OCI-LY1 (cell line): ENCODE measurements around the gene IGF1.

Experiments used
- H2AFZ ChIP-seq: fragments of 200-600 bp; sonication (generic), shearing (Covaris generic); 2 replicates; pipeline ENCODE4 v1.6.0; 2014; ENCODE audit warnings: antibody characterized with exemption, mild to moderate bottlenecking, low read length
- H3F3A ChIP-seq: fragments of 200-600 bp; sonication (generic), shearing (Covaris generic); 2 replicates; pipeline ENCODE4 v1.6.0; 2014; ENCODE audit warnings: mild to moderate bottlenecking, antibody characterized with exemption, low read length, moderate library complexity; ENCODE audit not compliant: insufficient read depth
- H3K27ac ChIP-seq: fragments of 200-600 bp; sonication (generic); 2 replicates; pipeline ENCODE4 v1.5.1; 2014; ENCODE audit warnings: low read length, mixed run types, mild to moderate bottlenecking, low read depth; ENCODE audit not compliant: poor library complexity, severe bottlenecking
- H3K27me3 ChIP-seq: fragments of 200-600 bp; sonication (generic); 2 replicates; pipeline ENCODE4 v1.6.0; 2014; ENCODE audit warnings: antibody characterized with exemption, mild to moderate bottlenecking, low read length, moderate library complexity; ENCODE audit not compliant: insufficient read depth
- H3K36me3 ChIP-seq: fragments of 200-600 bp; sonication (generic); 2 replicates; pipeline ENCODE4 v1.6.1; 2014; ENCODE audit warnings: mild to moderate bottlenecking, antibody characterized with exemption, low read length, moderate library complexity, mixed read lengths; ENCODE audit not compliant: insufficient read depth
- H3K4me1 ChIP-seq: fragments of 200-600 bp; sonication (generic); 2 replicates; pipeline ENCODE4 v1.5.1; 2014; ENCODE audit warnings: mild to moderate bottlenecking, low read length, moderate library complexity; ENCODE audit not compliant: insufficient read depth, severe bottlenecking
- H3K4me2 ChIP-seq: fragments of 200-600 bp; sonication (generic), shearing (Covaris generic); 2 replicates; pipeline ENCODE4 v1.6.1; 2014; ENCODE audit warnings: low read length
- H3K4me3 ChIP-seq: fragments of 200-600 bp; sonication (generic); 2 replicates; pipeline ENCODE4 v1.5.1; 2014; ENCODE audit warnings: low read length, low read depth, mild to moderate bottlenecking, mixed read lengths; ENCODE audit not compliant: poor library complexity, severe bottlenecking
- H3K79me2 ChIP-seq: fragments of 200-600 bp; shearing (Covaris generic); 2 replicates; pipeline ENCODE4 v1.6.1; 2016; ENCODE audit warnings: mixed run types, low read length, mixed read lengths; ENCODE audit not compliant: insufficient read depth
- H3K9ac ChIP-seq: fragments of 200-600 bp; sonication (generic), shearing (Covaris generic); 2 replicates; pipeline ENCODE4 v1.6.1; 2014; ENCODE audit warnings: mild to moderate bottlenecking, low read length, mixed read lengths
- H3K9me2 ChIP-seq: fragments of 200-600 bp; sonication (generic), shearing (Covaris generic); 2 replicates; pipeline ENCODE4 v1.6.1; 2014; ENCODE audit warnings: low read depth, mild to moderate bottlenecking, low read length, mixed read lengths
- H3K9me3 ChIP-seq: fragments of 200-600 bp; shearing (Covaris generic); 2 replicates; pipeline ENCODE4 v1.6.1; 2014; ENCODE audit warnings: low read length, mixed read lengths
- H4K20me1 ChIP-seq: fragments of 200-600 bp; sonication (generic), shearing (Covaris generic); 2 replicates; pipeline ENCODE4 v1.6.0; 2016; ENCODE audit warnings: mild to moderate bottlenecking, low read length; ENCODE audit not compliant: insufficient read depth
- EZH2 ChIP-seq: fragments of 200-600 bp; sonication (generic), shearing (Covaris generic); IDR thresholded peaks from 2 replicates; pipeline ENCODE4 v1.8.0; 2017; ENCODE audit warnings: borderline replicate concordance, mixed run types, mild to moderate bottlenecking, antibody characterized with exemption, low read length, moderate library complexity, mixed read lengths
- TF ChIP-seq, protein P1 (sequence below): fragments of 200-600 bp; sonication (generic), shearing (Covaris generic); IDR thresholded peaks from 2 replicates; pipeline ENCODE4 v1.5.1; 2017; ENCODE audit warnings: mild to moderate bottlenecking, antibody characterized with exemption, low read length, moderate library complexity, mixed read lengths

The IGF1 gene

GRCh38 chr12:102496591-102496990, 16.2 kb upstream of the IGF1 start:
- H3K9ac ChIP-seq = no peak overlapping the region

DNA sequence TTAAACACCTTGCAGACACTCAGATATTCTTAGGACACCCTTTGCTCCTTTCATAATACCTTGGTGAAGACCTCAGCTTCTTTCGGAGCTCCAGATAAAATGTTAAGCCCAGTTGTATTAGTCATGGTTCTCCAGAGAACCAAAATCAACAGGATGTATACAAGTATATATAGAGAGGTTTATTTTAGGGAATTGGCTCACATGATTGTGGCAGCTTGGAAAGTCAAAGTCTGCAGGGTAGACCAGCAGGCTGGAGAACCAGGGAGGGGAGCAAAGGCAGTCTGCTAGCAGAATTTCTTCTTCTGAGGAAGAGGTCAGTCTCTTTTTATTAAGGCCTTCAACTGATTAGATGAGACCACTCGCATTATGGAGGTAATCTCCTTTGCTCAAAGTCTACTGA, 6.9 kb upstream of the IGF1 start:
- no peaks in the 10 kb centered on the region for H4K20me1 ChIP-seq
- H3K9ac ChIP-seq = no peak overlapping the region
- no peaks in the 10 kb centered on the region for H3F3A ChIP-seq
- H3K9me3 ChIP-seq = no peaks in the 10 kb centered on the region
- no peak overlapping the region for H3K4me3 ChIP-seq
- no peak overlapping the region for H3K4me2 ChIP-seq
- H3K4me1 ChIP-seq = peaks cover 3% of the 10 kb centered on the region
- no peak for TF ChIP-seq EZH2
- TF ChIP-seq, protein P1, sequence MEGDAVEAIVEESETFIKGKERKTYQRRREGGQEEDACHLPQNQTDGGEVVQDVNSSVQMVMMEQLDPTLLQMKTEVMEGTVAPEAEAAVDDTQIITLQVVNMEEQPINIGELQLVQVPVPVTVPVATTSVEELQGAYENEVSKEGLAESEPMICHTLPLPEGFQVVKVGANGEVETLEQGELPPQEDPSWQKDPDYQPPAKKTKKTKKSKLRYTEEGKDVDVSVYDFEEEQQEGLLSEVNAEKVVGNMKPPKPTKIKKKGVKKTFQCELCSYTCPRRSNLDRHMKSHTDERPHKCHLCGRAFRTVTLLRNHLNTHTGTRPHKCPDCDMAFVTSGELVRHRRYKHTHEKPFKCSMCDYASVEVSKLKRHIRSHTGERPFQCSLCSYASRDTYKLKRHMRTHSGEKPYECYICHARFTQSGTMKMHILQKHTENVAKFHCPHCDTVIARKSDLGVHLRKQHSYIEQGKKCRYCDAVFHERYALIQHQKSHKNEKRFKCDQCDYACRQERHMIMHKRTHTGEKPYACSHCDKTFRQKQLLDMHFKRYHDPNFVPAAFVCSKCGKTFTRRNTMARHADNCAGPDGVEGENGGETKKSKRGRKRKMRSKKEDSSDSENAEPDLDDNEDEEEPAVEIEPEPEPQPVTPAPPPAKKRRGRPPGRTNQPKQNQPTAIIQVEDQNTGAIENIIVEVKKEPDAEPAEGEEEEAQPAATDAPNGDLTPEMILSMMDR = no peak
- no peaks in the 10 kb centered on the region for H3K36me3 ChIP-seq
- H3K27me3 ChIP-seq = no peaks in the 10 kb centered on the region
- no peak overlapping the region for H3K27ac ChIP-seq
- no peak overlapping the region for H2AFZ ChIP-seq
- no peaks in the 10 kb centered on the region for H3K9me2 ChIP-seq
- no peaks in the 10 kb centered on the region for H3K79me2 ChIP-seq

More at GRCh38 chr12:102496591-102496990, 16.2 kb upstream of the IGF1 start:
- Histone ChIP-seq H2AFZ (no peak overlapping the region), H3K79me2 (no peaks in the 10 kb centered on the region), H3K27ac (no peak overlapping the region), H3K4me3 (no peak overlapping the region), H3K9me2 (no peaks in the 10 kb centered on the region), H4K20me1 (no peaks in the 10 kb centered on the region), H3K4me1 (no peaks in the 10 kb centered on the region), H3K9me3 (no peaks in the 10 kb centered on the region), H3F3A (no peaks in the 10 kb centered on the region), H3K27me3 (no peaks in the 10 kb centered on the region), H3K36me3 (no peaks in the 10 kb centered on the region), H3K4me2 (no peak overlapping the region)
- TF ChIP-seq, protein P1 = no peak
- no peak for TF ChIP-seq EZH2

DNA sequence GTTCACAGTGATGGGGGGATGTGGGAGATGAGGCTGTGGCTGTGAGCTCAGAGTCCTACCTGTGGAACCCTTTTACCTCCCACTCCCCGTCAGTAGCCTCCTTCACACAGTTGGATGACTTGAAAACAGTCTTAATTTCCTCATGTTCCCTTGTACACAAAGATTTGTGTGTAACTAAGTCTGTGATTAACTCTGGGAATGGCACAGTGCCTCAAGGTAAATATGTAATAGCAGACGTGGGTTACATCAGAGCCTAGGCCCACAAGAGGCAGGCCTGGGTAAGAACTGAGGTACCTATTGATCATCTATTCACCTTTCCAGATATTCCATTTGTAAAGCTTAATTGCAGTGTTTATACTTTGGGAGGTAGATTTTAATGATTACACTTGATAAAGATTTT, 5.8 kb upstream of the IGF1 start:
- Histone ChIP-seq H3K9me3 (no peaks in the 10 kb centered on the region), H3K4me3 (no peak overlapping the region), H3K79me2 (no peaks in the 10 kb centered on the region), H3K27ac (no peak overlapping the region), H3K9ac (no peak overlapping the region), H3K27me3 (no peaks in the 10 kb centered on the region), H3K9me2 (no peaks in the 10 kb centered on the region), H4K20me1 (no peaks in the 10 kb centered on the region), H2AFZ (no peak overlapping the region), H3F3A (no peaks in the 10 kb centered on the region), H3K4me2 (no peak overlapping the region), H3K4me1 (peaks cover 3% of the 10 kb centered on the region), H3K36me3 (no peaks in the 10 kb centered on the region)
- TF ChIP-seq EZH2 = no peak
- TF ChIP-seq, protein P1 = no peak
